ENCODE results near the gene CD300LB.

DNA sequence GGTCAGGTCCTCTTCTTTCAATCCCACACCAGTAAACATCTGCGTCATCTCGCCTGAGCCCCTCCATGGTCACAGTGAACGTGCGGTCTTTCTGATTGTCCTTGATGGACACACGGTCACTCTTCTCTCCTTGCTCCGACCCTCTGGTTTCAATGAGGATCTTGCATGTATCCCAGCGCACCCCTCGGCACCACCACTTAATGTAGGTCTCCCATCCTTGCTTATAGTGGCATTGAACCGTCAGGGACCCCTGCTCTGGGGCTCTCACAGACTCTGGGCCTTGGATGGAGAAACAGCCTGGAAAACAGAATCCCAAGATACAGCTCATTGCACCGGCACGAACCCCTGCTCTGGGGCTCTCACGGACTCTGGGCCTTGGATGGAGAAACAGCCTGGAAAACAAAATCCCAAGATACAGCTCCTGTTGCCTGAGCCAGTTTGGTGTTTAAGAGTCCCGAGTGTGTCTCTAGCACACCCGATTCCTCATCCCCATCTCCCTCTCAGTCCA lies 5.4 kb downstream of the CD300LB start:
- TF ChIP-seq CTCF (IDR thresholded peaks at IDR 0.05) (no peak), ZFX (IDR thresholded peaks at IDR 0.05; ENCODE audit: borderline replicate concordance) (no peak)
